Lung microvascular endothelial cell (primary cell): ENCODE measurements around the gene GPS1. TPM values are rescaled to one million over a fixed set of nuclear protein-coding genes. Genes with fewer than 3 reads are reported as not detected.

Source experiments
- DNase-seq, 2 donors: peaks; one replicate each; pipeline versions ENCODE4 v3.0.0 to v3.0.0-alpha.2; 2010; ENCODE audit warnings: low read depth in 2 of 2
- total RNA-seq: library from RNA; depleted of rRNA; stranded (reverse); fragments of >200 nt; gene quantifications from 2 replicates; pipeline ENCODE4 v1.2.1, GENCODE V29; 2014

The GPS1 gene
- total RNA-seq, 1 donor from 2014 or later: 64.1 TPM

DNA sequence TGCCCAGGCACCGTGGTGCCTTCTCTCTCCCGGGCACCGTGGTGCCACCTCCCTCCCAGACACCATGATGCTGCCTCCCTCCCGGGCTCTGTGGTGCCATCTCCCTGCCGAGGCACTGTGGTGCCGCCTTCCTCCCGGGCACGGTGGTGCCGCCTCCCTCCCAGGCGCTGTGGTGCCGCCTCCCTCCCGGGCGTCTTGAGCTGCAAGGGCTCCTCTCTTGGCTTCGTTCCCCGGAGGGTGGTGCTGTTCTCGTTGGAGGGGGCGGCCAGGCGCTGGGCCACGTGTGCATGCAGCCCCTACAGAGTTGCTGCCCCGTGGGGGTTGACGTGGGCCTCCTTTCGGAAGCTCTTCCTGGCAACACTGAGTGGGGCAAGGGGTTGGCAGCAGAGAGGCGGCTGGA, 37.3 kb upstream of the GPS1 start:
- no peak for DNase-seq

DNA sequence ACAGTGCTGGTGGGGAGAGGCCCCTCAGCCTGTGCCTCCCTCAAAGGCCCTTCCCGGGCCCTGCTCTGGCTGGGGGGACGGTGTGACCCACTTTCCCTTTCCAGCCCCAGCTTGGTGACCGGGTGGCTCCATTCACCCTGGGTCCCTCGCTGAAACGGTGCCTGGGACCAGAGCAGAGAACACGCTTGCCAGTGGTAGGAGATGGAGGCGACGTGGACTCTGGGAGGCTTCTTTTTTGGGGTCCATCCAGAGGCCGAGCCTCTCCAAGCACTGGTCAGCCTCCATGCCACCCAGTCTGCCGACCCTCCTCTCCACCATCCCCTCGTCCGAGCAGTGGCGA, 36.8 kb upstream of the GPS1 start:
- no peak for DNase-seq

DNA sequence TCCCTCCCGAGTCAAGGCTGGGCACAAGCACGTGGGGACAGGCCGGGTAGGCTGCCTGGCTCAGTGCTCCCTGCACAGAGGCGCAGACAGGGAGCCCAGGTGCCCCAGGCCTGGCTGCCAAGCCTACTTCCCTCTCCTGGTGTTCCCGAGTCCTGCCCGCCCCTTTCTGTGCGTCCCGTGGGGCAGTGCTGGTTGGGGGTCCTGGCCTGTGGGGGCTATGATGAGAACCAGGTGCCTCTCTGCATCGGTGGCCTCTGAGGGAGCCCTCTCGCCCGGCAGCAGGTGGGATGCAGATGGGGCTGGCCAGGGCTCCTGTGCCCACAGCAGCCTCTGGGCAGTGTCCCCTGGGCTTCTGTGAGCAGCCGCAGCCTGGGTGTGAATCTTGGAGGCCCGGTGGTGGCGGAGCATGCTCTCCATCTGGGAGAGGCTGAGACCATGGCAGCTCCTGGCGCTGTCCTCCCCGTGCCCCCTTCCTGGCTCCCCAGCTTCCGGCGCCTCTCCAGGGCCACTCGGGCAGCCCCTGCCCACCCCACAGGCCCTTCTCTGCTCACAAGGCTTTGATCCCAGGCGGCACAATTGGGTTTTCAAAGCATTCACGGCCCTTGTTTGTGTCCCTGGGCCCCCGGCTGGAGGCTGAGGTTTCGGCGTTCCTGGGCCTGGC, 36.3 kb upstream of the GPS1 start:
- no peak for DNase-seq

DNA sequence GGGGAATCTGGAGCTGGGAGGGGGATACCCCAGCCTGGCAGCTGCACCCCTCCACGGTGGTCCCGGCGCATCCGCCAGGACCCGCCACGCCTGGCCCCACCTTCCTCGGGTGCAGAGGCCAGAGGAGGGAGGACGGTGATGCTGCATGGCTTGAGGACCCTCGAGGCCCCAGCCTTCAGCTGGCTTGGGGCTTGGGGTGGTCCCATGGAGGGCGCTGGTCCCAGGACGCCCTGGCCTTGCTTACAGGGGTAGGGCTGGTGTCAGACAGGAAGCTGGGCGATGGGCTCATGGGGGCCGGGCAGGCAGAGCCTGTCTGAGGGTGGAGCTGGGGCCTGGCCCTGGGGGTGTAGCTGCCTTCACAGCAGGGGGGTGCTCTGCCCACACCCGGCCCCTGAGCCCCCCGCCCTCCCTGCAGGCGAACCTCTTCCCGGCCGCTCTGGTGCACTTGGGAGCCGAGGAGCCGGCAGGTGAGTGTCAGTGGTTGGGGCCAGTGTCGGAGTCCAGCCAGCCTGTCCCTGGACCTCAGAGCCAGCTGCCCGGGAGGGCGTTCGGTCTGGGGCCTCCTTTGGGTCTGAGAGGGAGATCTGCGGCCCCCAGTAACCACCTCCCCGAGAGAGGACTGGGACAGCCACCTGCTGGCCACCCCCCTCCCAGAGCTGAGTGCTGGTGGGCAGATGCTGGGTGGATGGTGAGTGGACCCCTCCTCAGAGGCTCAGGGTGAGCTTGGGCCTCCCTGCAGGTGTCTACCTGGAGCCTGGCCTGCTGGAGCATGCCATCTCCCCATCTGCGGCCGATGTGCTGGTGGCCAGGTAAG, 35.4 kb upstream of the GPS1 start:
- no peak for DNase-seq

DNA sequence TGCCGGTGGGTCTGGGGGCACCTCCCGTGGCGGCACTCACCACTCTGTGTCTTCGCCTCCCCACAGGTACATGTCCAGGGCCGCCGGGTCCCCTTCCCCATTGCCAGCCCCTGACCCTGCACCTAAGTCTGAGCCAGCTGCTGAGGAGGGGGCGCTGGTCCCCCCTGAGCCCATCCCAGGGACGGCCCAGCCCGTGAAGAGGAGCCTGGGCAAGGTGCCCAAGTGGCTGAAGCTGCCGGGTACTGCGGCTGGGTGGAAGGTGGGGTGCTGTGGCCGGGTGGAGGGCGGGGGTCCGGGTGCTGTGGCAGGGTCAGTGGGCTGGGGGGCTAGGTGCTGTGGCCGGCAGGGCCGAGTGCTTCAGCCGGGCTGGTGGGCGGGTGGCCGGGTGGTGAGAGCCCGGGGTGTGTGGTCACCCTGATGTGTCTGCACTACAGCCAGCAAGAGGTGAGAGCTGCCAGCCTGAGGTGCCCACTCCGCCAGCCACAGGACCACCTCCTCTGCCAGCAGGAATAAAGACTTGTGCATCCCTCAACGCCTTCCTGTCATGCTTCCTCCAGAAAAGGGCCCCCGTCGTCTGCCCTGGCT, 34.7 kb upstream of the GPS1 start:
- no peak for DNase-seq

- no peak for DNase-seq
Observed at GRCh38 chr17:82017612-82018151, 34.0 kb upstream of the GPS1 start.

DNA sequence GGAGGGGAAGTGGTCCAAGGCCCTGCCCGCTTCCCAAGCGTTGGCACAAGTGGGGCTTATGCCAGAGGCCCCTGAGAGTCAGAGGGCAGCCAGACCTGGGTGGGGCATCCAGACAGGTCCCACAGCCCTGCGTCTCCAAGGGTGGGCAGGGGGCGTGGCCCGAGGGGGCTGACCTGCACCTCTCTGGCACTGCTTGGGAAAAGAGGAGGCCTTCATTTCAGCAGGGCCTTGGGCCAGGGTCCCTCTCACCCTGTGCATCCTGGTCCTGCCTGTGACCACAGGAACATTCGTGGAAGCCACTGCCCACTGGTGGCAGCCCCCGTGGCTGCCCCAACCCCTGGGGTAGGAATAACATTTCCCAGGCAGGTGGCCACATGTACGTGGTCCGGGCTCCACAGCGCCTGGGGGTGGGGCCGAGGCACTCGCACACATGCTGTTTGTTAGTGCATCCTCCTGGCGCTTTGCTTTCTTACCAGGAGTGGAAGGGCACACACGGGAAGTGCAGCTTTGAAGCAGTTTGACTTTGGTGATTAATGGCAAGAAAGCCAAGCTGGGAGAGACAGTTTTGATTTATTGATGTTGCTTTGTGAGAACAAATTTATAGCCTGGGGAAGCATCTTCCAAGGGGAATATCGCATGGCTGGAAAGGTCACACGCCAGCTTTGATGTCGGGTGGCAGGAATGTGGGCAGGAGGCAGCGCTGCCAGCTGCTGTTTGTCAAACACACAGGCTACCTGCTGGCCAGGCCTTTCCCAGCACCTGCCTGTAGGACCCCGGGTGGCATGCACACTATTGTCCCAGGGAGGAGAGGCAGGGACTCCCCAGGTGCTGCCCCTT, 33.3 kb upstream of the GPS1 start:
- no peak for DNase-seq

GRCh38 chr17:82018989-82019689, 32.6 kb upstream of the GPS1 start:
- no peak for DNase-seq

- peak; percentile 50 to 70 for DNase-seq
Observed at GRCh38 chr17:82019690-82020571, 31.8 kb upstream of the GPS1 start.

DNA sequence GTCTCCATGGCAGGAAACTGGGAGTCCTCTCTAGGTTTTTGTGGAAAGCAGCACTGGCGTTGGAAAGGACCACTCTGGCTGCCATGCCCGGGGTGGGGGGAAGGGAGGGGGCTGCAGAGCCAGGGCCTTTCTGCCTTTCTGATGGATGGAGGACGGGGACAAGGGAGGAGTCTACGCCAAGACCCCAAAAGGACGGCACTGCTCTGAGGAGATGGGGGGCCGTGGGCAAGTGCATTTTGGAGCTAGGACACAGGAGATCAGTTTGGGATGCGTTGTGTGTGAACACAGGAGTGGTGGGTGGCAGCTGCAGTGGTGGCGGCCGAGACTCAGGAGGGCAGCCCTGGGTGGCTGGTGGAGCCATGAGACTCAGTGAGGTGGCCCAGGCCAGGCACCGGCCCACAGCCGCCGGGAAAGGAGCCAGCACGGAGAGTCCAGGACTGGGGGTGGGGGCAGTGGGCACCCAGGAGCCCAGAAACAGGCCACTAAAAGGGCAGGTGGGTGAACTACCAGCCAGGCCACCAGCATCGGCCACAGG, 31.1 kb upstream of the GPS1 start:
- no peak for DNase-seq

DNA sequence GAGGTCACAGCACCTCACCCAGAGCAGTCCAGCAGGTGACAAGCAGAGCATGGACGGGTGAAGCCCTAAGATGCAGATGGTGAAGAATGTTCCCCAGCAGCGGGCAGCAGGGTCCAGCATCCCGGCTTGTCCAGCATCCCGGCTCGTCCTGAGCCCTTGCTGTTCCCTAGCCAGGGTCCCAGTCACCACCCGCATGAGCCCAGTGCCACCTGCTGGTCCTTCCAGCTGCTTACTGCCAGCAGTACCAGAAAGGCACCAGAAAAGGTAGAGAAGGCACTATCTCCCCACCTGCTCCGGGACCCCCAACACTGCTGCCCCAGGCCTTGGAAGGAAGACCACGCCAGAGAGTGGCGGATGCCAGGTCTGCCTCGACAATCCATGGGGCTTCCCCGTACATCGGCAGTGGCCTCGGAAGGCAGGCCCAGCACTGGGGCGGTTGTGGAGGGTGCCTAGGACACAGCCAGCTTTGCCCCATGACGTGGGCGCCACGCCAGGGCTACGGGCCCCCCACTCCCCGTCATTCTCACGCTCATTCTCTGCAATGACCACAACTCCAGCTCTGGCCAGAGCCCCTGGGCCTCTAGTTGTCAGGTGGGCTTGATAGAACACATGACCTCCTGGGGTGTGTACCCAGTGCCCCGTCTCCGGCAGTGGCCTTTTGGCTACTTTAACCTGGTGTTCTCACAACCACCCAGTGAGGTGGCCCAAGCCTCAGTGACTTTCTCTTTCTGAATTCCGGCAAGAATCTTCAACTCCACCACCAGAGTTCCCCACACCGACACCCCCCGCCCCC, 30.4 kb upstream of the GPS1 start:
- DNase-seq: peak; percentile 82 to 89

- DNase-seq: no peak
Observed at GRCh38 chr17:82021900-82022309, 29.8 kb upstream of the GPS1 start.

GRCh38 chr17:82022310-82022980, 29.3 kb upstream of the GPS1 start, which contains the start of gene CENPX:
Gene CENPX, minus strand, starts transcription at chr17:82022878. Its CDS starts 17 bp downstream, at chr17:82022861.
- DNase-seq: peak in 1 of 2 donors; percentile 19

DNA sequence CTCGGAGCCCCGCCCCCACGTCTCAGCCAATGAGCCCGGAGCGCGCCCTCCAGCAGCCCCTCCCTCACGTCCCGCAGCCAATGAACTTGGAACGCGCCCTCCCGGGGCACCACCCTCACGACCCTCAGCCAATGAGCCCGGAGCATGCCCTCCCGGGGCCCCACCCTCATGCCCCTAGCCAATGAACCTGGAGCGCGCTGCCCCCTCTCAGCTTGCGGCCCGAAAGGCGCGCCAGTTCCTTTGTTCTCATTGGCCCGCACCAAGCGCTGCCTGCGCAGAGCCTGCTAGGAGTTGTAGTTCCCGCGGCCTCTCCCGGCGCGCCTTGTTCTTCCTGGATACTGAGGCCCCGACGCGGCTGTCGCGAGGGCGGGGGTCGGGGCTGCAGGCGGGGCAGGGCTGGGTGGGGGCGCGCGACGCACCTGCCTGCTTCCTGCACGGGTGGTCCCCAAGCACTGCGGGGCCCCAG, 28.7 kb upstream of the GPS1 start, which contains the start of gene LRRC45:
Gene LRRC45, plus strand, starts transcription at position 325 of the 466 bp plus-strand sequence. CDS start 339 bp downstream, outside the sequence.
- DNase-seq: peak; percentile 100

GRCh38 chr17:82023447-82024241, 28.1 kb upstream of the GPS1 start:
- DNase-seq: peak; percentile 22 to 23

DNA sequence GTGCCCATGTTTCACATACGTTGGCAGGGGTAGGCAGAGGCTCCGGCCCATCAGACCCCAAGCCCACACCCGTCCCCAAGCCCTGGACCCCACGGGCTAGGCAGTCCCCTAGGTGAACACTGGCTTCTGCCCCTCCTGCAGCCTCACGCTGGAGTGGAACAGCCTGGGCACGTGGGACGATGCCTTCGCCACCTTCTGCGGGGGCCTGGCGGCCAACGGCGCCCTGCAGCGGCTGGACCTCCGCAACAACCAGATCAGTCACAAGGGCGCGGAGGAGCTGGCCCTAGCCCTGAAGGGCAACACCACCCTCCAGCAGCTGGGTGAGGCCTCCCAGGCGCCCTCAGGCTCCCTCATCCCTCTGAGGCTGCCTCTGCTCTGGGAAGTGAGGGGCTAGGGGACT, 26.8 kb upstream of the GPS1 start:
- no peak for DNase-seq
